SU-DHL-6 (cell line): ENCODE measurements around the gene NCOA4.

ENCODE experiments used
- CTCF ChIP-seq: fragments of 200-600 bp; sonication (generic); IDR thresholded peaks from one replicate; pipeline ENCODE4 v1.5.1; 2017; ENCODE audit warnings: antibody characterized with exemption, mild to moderate bottlenecking, low read length, moderate library complexity; ENCODE audit not compliant: insufficient read depth, poor library complexity, severe bottlenecking
- EZH2phosphoT487 ChIP-seq: fragments of 200-600 bp; sonication (generic), shearing (Covaris generic); conservative IDR thresholded peaks from 2 replicates; pipeline ENCODE4 v1.6.1; 2018; ENCODE audit warnings: mild to moderate bottlenecking, antibody characterized with exemption, low read length, moderate library complexity, mixed read lengths

- no peak for TF ChIP-seq CTCF
- TF ChIP-seq EZH2phosphoT487: no peak
Observed at GRCh38 chr10:46064269-46064817, 33.9 kb upstream of the NCOA4 start.
